ENCODE data around the gene FYN.

DNA sequence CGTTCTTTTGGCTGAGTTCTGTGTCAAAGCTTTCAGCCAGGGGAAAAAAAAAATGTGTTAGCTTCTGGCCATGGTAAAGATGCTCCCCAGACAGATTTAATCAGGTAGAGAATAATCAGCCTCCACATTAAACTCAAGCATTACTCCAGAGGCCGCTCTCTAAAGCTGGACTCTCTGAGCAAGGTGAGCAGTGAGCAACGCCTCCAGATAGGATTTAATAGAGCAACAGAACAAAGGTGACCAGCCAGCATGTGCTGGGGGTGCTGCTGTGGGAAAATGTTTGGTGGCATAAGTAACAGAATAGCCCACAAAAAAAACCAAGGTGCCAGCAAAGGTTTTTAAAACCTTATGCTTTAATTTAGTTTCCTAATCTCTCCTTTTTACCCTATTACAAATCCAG is 164.1 kb downstream of the FYN start:
- no peak for TF ChIP-seq POLR2AphosphoS5 (IDR thresholded peaks at IDR 0.05; ENCODE audit: borderline replicate concordance, low read depth, low read length)
- no peak for TF ChIP-seq EZH2 (IDR thresholded peaks at IDR 0.05)
